HG02763 (cell line): ENCODE data around the gene IKZF1.

ENCODE experiments used
- ATAC-seq: cut with Tn5 transposase; IDR thresholded peaks from one replicate; pipeline ENCODE4 v1.9.1; 2021; ENCODE audit warnings: mild to moderate bottlenecking, moderate library complexity; ENCODE audit not compliant: unreplicated experiment

Gene IKZF1

GRCh38 chr7:50431722-50432305 lies 127.3 kb downstream of the IKZF1 start:
- no peak for ATAC-seq

DNA sequence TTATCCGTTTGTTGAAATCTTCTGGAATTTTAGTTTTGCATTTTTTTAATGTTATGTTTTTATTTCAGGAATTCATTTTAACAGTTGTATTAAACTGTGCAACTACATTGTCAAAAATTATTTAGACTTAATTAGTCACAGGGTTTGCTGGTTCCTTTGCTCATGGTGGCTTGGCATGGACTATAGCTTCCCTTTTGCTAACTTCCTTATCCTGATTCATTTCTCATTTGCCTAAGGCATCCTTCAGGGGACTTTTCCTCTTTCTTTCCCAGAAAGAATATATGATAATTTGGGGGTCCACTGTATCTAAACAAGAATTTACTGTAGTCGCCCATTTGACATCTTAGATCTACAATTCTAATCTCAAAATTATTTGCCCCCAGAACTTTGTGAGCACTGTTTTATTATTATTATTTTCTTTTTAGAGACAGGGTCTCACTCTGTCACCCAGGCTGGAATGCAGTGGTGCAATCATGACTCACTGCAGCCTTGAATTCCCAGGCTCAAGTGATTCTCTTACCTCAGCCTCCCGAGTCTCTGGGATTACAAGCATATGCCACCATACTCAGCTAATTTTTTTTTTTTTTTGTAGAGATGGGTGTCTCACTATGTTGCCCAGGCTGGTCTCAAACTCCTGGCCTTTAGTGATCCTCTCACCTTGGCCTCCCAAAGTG lies 131.8 kb downstream of the IKZF1 start:
- no peak for ATAC-seq

- peak; percentile 24 for ATAC-seq
These were observed 142.0 kb downstream of the IKZF1 start for GRCh38 chr7:50446542-50446960.

- no peak for ATAC-seq
These were observed 144.3 kb downstream of the IKZF1 start for GRCh38 chr7:50448823-50449222.

DNA sequence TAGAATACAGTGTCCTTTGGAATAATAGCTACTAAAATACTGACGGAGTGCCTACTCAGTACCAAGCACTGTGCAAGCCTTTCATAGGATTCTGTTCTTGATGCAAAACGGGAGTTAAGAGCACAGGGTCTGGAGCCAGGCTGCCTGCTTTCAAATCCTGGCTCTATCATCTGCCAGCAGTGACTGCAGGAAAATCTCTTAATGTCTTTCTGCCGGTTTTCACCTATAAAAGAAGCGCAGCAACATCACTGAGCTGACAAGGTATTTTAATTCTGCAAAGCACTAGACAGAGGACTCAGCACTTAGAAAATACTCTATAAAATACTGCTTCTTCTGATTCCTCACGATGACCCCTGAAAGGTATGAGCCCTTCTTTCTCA lies 145.0 kb downstream of the IKZF1 start:
- ATAC-seq: no peak

GRCh38 chr7:50449881-50450589 lies 145.5 kb downstream of the IKZF1 start, which contains the start of gene FIGNL1:
Gene FIGNL1, minus strand, starts transcription at chr7:50450350. Its CDS starts 3,063 bp downstream, at chr7:50447287.
- ATAC-seq: peak; percentile 86

DNA sequence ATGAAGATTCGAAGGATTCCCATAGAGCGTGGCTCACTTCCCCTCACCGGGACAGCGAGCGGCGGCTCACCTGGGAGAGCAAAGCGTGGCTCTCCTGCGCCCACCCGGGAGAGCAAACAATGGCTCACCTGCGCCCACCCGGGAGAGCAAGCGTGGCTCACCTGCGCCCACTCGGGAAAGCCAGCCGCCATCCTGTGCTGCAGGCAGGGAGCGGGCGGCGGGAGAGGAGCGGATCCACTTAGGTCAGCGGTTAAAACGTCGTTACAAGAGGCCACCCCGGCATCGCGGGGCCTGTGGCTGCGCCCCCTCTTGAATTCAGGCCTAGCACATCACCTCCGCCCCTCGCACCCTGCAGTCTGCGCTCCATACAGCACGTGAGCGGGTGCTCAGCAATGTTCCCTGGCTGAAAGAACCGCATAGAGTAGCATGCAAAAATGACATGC lies 146.1 kb downstream of the IKZF1 start:
- ATAC-seq: peak; percentile 10
